B cell (primary cell): ENCODE results near the gene C6orf47. TPM values are rescaled to one million over a fixed set of nuclear protein-coding genes. Genes with fewer than 3 reads are reported as not detected.
A peak's percentile ranks its signal among the peaks of the same experiment; 100 is the strongest.

Experiments
- ATAC-seq: fragments of 200-7000 bp; cut with Tn5 transposase; one replicate; pipeline ENCODE4 v1.10.0; 2021; ENCODE audit warnings: low read depth, mild to moderate bottlenecking, moderate number of reproducible peaks, moderate library complexity
- CTCF ChIA-PET: fragments of 350-600 bp; sonication (Branson Sonifier 250); formaldehyde crosslinking; loops from one replicate; lab custom pipeline; 2021; ENCODE audit warnings: antibody characterized with exemption, inconsistent platforms; lab: Charles Lee
- POLR2A ChIA-PET: fragments of 350-600 bp; sonication (Branson Sonifier 250); formaldehyde crosslinking; loops from one replicate; lab custom pipeline; 2021; ENCODE audit warnings: antibody characterized with exemption; lab: Charles Lee
- DNase-seq: peaks from one replicate; pipeline ENCODE4 v3.0.0; 2013
- H2AFZ ChIP-seq: 2 replicates; pipeline ENCODE4 v1.6.1; 2012; ENCODE audit warnings: mild to moderate bottlenecking, low read depth, low read length; ENCODE audit not compliant: insufficient read depth, poor library complexity, severe bottlenecking
- H3K27ac ChIP-seq, 2 donors: 1 replicate in 1 of 2; 2 replicates in 1 of 2; pipeline ENCODE4 v1.5.1; 2012 to 2013; ENCODE audit warnings: low read length in 2 of 2, mild to moderate bottlenecking in 2 of 2, moderate library complexity in 1 of 2
- H3K27me3 ChIP-seq, 4 experiments: fragments of 200-600 bp in 1 of 4; sonication (generic) in 1 of 4; replicated peaks in 1 of 4; 1 replicate in 2 of 4; 2 replicates in 2 of 4; pipeline versions ENCODE4 v1.6.1 to v1.7.0; 2013 to 2016; ENCODE audit warnings: low read length in 3 of 4, mild to moderate bottlenecking in 2 of 4, mixed read lengths in 1 of 4, moderate library complexity in 1 of 4; ENCODE audit not compliant: insufficient read depth in 4 of 4, control insufficient read depth in 3 of 4; ENCODE audit errors: control extremely low read depth in 1 of 4
- H3K36me3 ChIP-seq, 2 experiments: replicated peaks in 1 of 2; 1 replicate in 1 of 2; 2 replicates in 1 of 2; pipeline versions ENCODE4 v1.6.1 to v1.7.1; 2013; ENCODE audit warnings: low read length in 1 of 2; ENCODE audit not compliant: insufficient read depth in 2 of 2, control insufficient read depth in 1 of 2; ENCODE audit errors: control extremely low read depth in 1 of 2, extremely low read depth in 1 of 2
- H3K4me1 ChIP-seq, 2 donors: fragments of 200-600 bp in 1 of 2; sonication (generic) in 1 of 2; 1 replicate in 1 of 2; 2 replicates in 1 of 2; pipeline versions ENCODE4 v1.5.1 to v1.6.1; 2013 to 2017; ENCODE audit warnings: low read length in 2 of 2; ENCODE audit not compliant: control insufficient read depth in 2 of 2, insufficient read depth in 2 of 2
- H3K4me2 ChIP-seq: replicated peaks from 2 replicates; pipeline ENCODE3; 2012; ENCODE audit warnings: mild to moderate bottlenecking, low read depth, low read length; ENCODE audit not compliant: poor library complexity, severe bottlenecking
- H3K4me3 ChIP-seq, 5 experiments: fragments of 200-600 bp in 1 of 5; sonication (generic) in 1 of 5; 1 replicate in 3 of 5; 2 replicates in 2 of 5; pipeline versions ENCODE4 v1.5.1 to v1.7.0; 2011 to 2016; ENCODE audit warnings: low read length in 4 of 5, mild to moderate bottlenecking in 4 of 5, low read depth in 2 of 5, control low read depth in 1 of 5, moderate library complexity in 1 of 5; ENCODE audit not compliant: insufficient read depth in 1 of 5; ENCODE audit errors: control extremely low read depth in 1 of 5, extremely low read depth in 1 of 5
- H3K79me2 ChIP-seq: fragments of 200-600 bp; sonication (generic); one replicate; pipeline ENCODE4 v1.6.0; 2016; ENCODE audit warnings: low read length; ENCODE audit not compliant: control insufficient read depth, insufficient read depth
- H3K9ac ChIP-seq: fragments of 200-600 bp; sonication (generic); 2 replicates; pipeline ENCODE4 v1.6.1; 2017; ENCODE audit warnings: mild to moderate bottlenecking, low read length, moderate library complexity
- H3K9me3 ChIP-seq, 3 donors: one replicate each; pipeline versions ENCODE4 v1.6.1 to v1.7.1; 2013; ENCODE audit warnings: low read length in 2 of 3; ENCODE audit not compliant: control insufficient read depth in 2 of 3, insufficient read depth in 1 of 3; ENCODE audit errors: control extremely low read depth in 1 of 3
- H4K20me1 ChIP-seq: 2 replicates; pipeline ENCODE4 v1.6.0; 2012; ENCODE audit warnings: mild to moderate bottlenecking, low read length; ENCODE audit not compliant: insufficient read depth, control insufficient read depth, poor library complexity, severe bottlenecking
- H3K27ac Mint-ChIP-seq: one replicate; pipeline ENCODE4 v1.8.0; 2021; ENCODE audit warnings: mixed read lengths
- H3K27me3 Mint-ChIP-seq: one replicate; pipeline ENCODE4 v1.8.0; 2021; ENCODE audit warnings: mixed read lengths
- H3K4me1 Mint-ChIP-seq: one replicate; pipeline ENCODE4 v1.8.0; 2021; ENCODE audit warnings: mixed read lengths
- H3K4me3 Mint-ChIP-seq: one replicate; pipeline ENCODE4 v1.8.0; 2021; ENCODE audit warnings: mixed read lengths
- H3K9me3 Mint-ChIP-seq: one replicate; pipeline ENCODE4 v1.8.0; 2022; ENCODE audit warnings: mixed read lengths; ENCODE audit not compliant: insufficient read depth
- EZH2 ChIP-seq: IDR thresholded peaks from 2 replicates; pipeline ENCODE4 v1.6.1; 2012; ENCODE audit warnings: borderline replicate concordance, low read depth, mild to moderate bottlenecking, moderate library complexity, low read length; ENCODE audit not compliant: insufficient read depth, poor library complexity, severe bottlenecking
- whole genome bisulfite sequencing: methylation state at CpG from one replicate; pipeline ENCODE4 v1.1.5; 2013; ENCODE audit warnings: missing lambda C conversion rate; ENCODE audit not compliant: insufficient coverage; 5-methylcytosine and 5-hydroxymethylcytosine counted together
- intact Hi-C: fragments of 100-400 bp; cut with micrococcal nuclease; formaldehyde crosslinking; loops from one replicate; pipeline ENCODE4 v1.10.0; 2022
- polyA plus RNA-seq: library from polyadenylated mRNA; depleted of rRNA; stranded (reverse); fragments of >200 nt; gene quantifications from 2 replicates; pipeline ENCODE4 v1.2.3, GENCODE V29; 2012
- total RNA-seq, 2 donors: library from RNA; stranded (reverse); fragments of 120-200 nt in 1 of 2; gene quantifications; 1 replicate in 1 of 2; 2 replicates in 1 of 2; pipeline versions ENCODE4 v1.2.3 to v1.2.4, GENCODE V29; 2013 to 2022
- TF ChIP-seq, protein P1 (sequence below): fragments of 200-600 bp; IDR thresholded peaks from one replicate; pipeline ENCODE4 v1.8.0; 2022; ENCODE audit warnings: antibody characterized with exemption, mild to moderate bottlenecking

Gene C6orf47
- total and polyA plus RNA-seq, 2 donors (not counting 1 experiment from before 2014, with no cell fraction given): 7.6 to 34.0 TPM

DNA sequence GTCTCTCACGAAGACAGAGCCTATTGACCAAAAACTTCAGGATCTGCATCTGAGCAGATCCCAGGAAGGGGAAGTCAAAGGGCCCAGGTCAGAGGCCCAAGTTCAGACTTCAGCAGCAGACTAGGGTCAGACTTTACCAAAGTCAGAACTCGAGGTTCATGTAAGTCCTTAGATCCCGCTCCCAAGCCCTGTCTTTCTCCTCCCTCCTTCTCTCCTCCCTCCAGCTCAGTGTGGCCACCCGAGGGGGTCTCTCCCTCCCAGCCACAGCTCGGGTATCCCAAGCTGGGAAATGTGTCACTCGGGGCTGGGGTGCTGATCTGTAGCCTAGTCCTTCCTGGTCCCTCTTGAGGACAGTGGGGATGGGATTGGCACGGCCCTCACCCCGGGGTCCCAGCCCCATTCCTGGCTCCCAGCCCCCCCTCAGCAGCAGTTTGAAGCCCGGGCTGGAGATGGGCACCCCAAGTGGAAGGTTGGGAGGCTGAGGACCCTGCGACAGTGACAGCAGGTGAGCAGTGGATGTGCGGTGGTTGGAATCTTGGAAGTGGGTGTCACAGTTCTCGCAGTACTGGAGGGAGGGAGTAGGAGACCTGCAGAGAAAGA lies 1.6 kb upstream of the C6orf47 start:
- H3K36me3 ChIP-seq: peaks cover 4 to 45% of the 10 kb centered on the region in 2 experiments
- Mint-ChIP-seq H3K4me3 (peak overlapping the region; percentile 59), H3K4me1 (peaks cover 73% of the 10 kb centered on the region), H3K27me3 (no peaks in the 10 kb centered on the region), H3K27ac (peak overlapping the region; percentile 74), H3K9me3 (no peaks in the 10 kb centered on the region)
- H4K20me1 ChIP-seq: peaks cover 23% of the 10 kb centered on the region
- H3K4me1 ChIP-seq: peaks cover 50 to 71% of the 10 kb centered on the region in 2 donors
- POLR2A ChIA-PET: interaction anchor here (0.6 to 5.9 kb wide), 4 partner anchors 10 to 103 kb away, joined by 3 to 57 read pairs (median 4); partner anchors contain the start of gene BAG6
- ATAC-seq (no peak), DNase-seq (no peak)
- CTCF ChIA-PET: interaction anchor here (0.9 to 2.4 kb wide), 3 partner anchors 9 to 111 kb away, joined by 4 to 10 read pairs (median 9); partner anchors contain the start of gene BAG6
- no peak overlapping the region for H3K4me2 ChIP-seq
- no peaks in the 10 kb centered on the region for H3K9me3 ChIP-seq
- H3K4me3 ChIP-seq: no peak overlapping the region
- no peak for TF ChIP-seq EZH2
- H3K79me2 ChIP-seq: peaks cover 88% of the 10 kb centered on the region
- no peaks in the 10 kb centered on the region for H3K27me3 ChIP-seq
- intact Hi-C loops: no loop called here
- H3K27ac ChIP-seq: peak overlapping the region in 1 of 2 donors; percentile 27
- no peak overlapping the region for H2AFZ ChIP-seq
- WGBS: 91% methylated on average over 8 of the region's 12 CpGs
- no peak overlapping the region for H3K9ac ChIP-seq

DNA sequence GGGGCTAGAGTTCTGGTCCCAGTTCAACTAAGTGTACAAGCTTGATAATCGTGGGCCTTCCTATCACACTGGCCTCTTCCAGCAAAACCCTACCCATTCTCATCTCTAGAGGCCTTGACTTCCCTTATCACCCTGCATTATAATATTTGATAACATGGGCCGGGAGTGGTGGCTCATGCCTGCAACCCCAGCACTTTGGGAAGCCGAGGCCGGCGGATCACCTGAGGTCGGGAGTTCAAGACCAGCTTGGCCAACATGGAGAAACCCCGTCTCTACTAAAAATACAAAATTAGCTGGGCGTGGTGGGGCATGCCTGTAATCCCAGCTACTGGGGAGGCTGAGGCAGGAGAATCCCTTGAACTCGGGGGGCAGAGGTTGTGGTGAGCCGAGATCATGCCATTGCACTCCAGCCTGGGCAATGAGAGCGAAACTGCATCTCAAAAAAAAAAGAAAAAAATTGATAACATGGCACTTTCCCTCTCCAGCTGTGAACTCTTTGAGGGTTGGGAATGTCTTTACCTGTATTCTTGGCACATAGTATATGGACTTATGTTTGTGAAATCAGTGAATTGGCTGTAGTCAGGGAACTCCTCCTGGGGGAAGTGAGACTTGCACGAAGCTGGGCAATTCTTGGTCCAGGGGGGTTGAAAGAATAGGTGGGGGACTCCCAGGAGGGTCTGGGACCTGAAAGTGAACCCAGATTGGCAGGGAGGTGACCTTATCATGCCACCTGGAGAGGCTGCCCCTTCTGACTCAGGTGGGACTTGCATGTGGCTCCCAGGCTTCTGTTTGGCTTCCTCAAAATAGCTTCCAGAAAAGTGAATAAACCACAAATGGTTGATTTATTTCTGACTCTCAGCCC lies 915 bp upstream of the C6orf47 start:
- intact Hi-C loops: loop anchor here (2.0 kb wide), 1 partner anchor 65 kb away; no protein-coding TSS in a partner anchor
- peak overlapping the region; percentile 42 to 77 for H3K27ac ChIP-seq
- H3K9ac ChIP-seq: peak overlapping the region; percentile 87
- no peak for ATAC-seq
- peaks cover 0 to 44% of the 10 kb centered on the region in 2 experiments for H3K36me3 ChIP-seq
- H3K27ac Mint-ChIP-seq: peak overlapping the region; percentile 89
- DNase-seq: no peak
- CTCF ChIA-PET: interaction anchor here (0.6 to 2.4 kb wide), 10 partner anchors 10 to 1332 kb away, joined by 3 to 10 read pairs (median 3); partner anchors contain the start of gene NFKBIL1
- H3K9me3 Mint-ChIP-seq: no peaks in the 10 kb centered on the region
- no peaks in the 10 kb centered on the region for H3K9me3 ChIP-seq
- WGBS: 97% methylated on average over 9 of the region's 12 CpGs
- peaks cover 24% of the 10 kb centered on the region for H4K20me1 ChIP-seq
- H3K4me3 ChIP-seq: peak overlapping the region in 3 of 5 experiments; percentile 63 to 98 (median 94)
- peak overlapping the region; percentile 69 for H2AFZ ChIP-seq
- peak overlapping the region; percentile 94 for H3K4me3 Mint-ChIP-seq
- H3K4me1 Mint-ChIP-seq: peaks cover 69% of the 10 kb centered on the region
- TF ChIP-seq EZH2: no peak
- TF ChIP-seq, protein P1, sequence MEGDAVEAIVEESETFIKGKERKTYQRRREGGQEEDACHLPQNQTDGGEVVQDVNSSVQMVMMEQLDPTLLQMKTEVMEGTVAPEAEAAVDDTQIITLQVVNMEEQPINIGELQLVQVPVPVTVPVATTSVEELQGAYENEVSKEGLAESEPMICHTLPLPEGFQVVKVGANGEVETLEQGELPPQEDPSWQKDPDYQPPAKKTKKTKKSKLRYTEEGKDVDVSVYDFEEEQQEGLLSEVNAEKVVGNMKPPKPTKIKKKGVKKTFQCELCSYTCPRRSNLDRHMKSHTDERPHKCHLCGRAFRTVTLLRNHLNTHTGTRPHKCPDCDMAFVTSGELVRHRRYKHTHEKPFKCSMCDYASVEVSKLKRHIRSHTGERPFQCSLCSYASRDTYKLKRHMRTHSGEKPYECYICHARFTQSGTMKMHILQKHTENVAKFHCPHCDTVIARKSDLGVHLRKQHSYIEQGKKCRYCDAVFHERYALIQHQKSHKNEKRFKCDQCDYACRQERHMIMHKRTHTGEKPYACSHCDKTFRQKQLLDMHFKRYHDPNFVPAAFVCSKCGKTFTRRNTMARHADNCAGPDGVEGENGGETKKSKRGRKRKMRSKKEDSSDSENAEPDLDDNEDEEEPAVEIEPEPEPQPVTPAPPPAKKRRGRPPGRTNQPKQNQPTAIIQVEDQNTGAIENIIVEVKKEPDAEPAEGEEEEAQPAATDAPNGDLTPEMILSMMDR: no peak
- H3K4me1 ChIP-seq: peaks cover 45 to 65% of the 10 kb centered on the region in 2 donors
- no peaks in the 10 kb centered on the region for H3K27me3 Mint-ChIP-seq
- no peaks in the 10 kb centered on the region for H3K27me3 ChIP-seq
- peaks cover 87% of the 10 kb centered on the region for H3K79me2 ChIP-seq
- H3K4me2 ChIP-seq: peak overlapping the region; percentile 88
- POLR2A ChIA-PET: interaction anchor here (0.5 to 5.9 kb wide), 7 partner anchors 9 to 240 kb away, joined by 3 to 57 read pairs (median 4); partner anchors contain the start of genes BAG6, PRRC2A and ZBTB12
